ENCODE data around the gene NPM1.

The NPM1 gene

GRCh38 chr5:171422902-171423663 is 35.4 kb downstream of the NPM1 start:
- DNase-seq (ENCODE audit: low spot score): no peak
- in situ Hi-C loops (cut with MboI; ENCODE audit: low sequenced_read_pairs, unreplicated experiment): loop anchor here (25.0 kb wide), 1 partner anchor 614 kb away; no protein-coding TSS in a partner anchor
- no peak for TF ChIP-seq CTCF (IDR thresholded peaks at IDR 0.05; ENCODE audit: borderline replicate concordance, control extremely low read depth, extremely low read depth, insufficient read depth, missing control alignments)

GRCh38 chr5:171424726-171425125 is 37.1 kb downstream of the NPM1 start:
- TF ChIP-seq CTCF (IDR thresholded peaks at IDR 0.05; ENCODE audit: borderline replicate concordance, control extremely low read depth, extremely low read depth, insufficient read depth, missing control alignments): no peak
- no peak for DNase-seq (ENCODE audit: low spot score)
- in situ Hi-C loops (cut with MboI; ENCODE audit: low sequenced_read_pairs, unreplicated experiment): loop anchor here (25.0 kb wide), 1 partner anchor 613 kb away; no protein-coding TSS in a partner anchor

- DNase-seq (ENCODE audit: low spot score): no peak
- in situ Hi-C loops (cut with MboI; ENCODE audit: low sequenced_read_pairs, unreplicated experiment): no loop called here
- TF ChIP-seq CTCF (IDR thresholded peaks at IDR 0.05; ENCODE audit: borderline replicate concordance, control extremely low read depth, extremely low read depth, insufficient read depth, missing control alignments): no peak
These were observed 38.1 kb downstream of the NPM1 start for GRCh38 chr5:171425596-171426244.

- in situ Hi-C loops (cut with MboI; ENCODE audit: low sequenced_read_pairs, unreplicated experiment): no loop called here
- DNase-seq (ENCODE audit: low spot score): no peak
- TF ChIP-seq CTCF (IDR thresholded peaks at IDR 0.05; ENCODE audit: borderline replicate concordance, control extremely low read depth, extremely low read depth, insufficient read depth, missing control alignments): no peak
These were observed 38.6 kb downstream of the NPM1 start for GRCh38 chr5:171426266-171426665.

- no peak for TF ChIP-seq CTCF (IDR thresholded peaks at IDR 0.05; ENCODE audit: borderline replicate concordance, control extremely low read depth, extremely low read depth, insufficient read depth, missing control alignments)
- in situ Hi-C loops (cut with MboI; ENCODE audit: low sequenced_read_pairs, unreplicated experiment): no loop called here
- DNase-seq (ENCODE audit: low spot score): no peak
These were observed 39.0 kb downstream of the NPM1 start for GRCh38 chr5:171426680-171427079.

- in situ Hi-C loops (cut with MboI; ENCODE audit: low sequenced_read_pairs, unreplicated experiment): no loop called here
- no peak for TF ChIP-seq CTCF (IDR thresholded peaks at IDR 0.05; ENCODE audit: borderline replicate concordance, control extremely low read depth, extremely low read depth, insufficient read depth, missing control alignments)
- DNase-seq (ENCODE audit: low spot score): no peak
These were observed 39.9 kb downstream of the NPM1 start for GRCh38 chr5:171427318-171428167.

All from GM13976 (cell line).